Inferior parietal cortex (tissue), 1 donor: ENCODE measurements around the gene WASF1.
"Not testable (repeated sequence)": the region's sequence is repeated elsewhere in the genome, so short reads cannot be mapped to it uniquely, and the experiment has no call there.

Experiments
- DNase-seq: peaks from one replicate; pipeline ENCODE4 v3.0.0-alpha.2; 2016; ENCODE audit errors: extremely low spot score

The WASF1 gene

DNA sequence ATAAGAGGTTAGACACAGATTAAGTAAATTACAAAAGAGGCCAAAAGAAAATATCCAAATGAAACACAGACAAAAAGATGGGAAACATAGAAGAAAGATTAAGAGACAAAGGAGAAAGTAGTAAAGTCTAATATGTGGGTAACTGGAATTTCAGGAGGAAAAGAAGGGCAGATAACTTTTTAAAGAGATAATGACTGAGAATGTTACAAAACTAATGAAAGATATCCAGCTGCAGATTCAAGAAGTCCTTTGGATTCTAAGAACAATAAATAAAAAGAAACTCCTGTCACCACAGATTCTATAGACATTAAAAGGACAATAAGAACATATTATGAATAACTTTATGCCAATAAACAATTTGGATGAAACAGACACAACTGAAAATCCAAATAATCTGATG, 90.1 kb downstream of the WASF1 start:
- DNase-seq: no peak

DNA sequence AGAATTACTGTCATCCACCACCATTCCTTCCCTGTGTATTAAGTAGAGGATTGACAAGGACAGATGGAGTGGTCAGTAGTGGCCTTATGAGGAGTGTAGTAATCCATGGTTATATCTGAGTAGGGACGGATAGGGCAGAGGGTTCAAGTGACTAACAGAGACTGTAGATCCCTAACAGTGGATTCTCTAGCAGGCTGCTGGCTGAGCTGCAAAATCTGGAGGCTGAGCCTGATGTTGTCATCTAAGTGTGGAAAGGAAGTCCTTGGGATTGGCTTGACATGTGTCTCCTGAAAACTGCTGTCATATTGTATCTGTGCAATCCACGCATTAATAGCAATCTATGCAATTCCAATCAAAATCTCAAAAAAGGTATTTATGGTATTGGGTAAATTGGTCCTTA, 94.2 kb downstream of the WASF1 start:
- DNase-seq: no peak

DNA sequence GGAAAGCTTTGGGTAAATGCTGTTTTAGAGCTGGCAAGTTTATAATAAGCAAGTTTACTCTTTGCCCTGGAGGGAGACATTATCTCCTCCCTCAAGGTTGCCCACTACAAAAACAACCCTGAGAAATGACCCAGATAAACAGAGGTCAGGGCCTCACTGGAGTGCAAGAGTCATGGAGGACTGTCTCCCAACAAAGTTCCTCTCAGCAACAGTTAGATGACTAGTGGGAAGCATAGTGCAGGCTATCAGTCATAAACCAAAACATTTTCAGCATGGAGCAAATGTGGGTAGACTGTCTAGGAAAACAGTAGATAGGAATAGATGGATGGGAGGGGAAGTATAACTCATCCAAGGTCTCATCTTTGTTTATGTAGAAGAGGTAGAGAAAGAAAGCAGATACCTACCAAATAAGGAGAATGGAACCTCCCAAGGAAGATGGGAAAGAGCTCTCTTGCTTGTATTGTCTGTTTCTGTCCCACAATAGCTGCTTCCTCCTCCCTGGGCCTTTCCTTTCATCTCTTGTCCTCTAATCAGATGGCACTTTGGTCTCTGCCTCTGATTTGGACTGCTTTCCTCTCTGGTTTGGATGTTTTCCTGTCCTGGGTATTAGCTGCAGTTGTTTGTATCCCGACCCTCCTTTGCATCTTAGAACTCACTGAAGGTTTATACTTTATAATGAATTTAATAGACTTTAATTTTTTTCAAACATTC, 95.4 kb downstream of the WASF1 start:
- no peak for DNase-seq

DNA sequence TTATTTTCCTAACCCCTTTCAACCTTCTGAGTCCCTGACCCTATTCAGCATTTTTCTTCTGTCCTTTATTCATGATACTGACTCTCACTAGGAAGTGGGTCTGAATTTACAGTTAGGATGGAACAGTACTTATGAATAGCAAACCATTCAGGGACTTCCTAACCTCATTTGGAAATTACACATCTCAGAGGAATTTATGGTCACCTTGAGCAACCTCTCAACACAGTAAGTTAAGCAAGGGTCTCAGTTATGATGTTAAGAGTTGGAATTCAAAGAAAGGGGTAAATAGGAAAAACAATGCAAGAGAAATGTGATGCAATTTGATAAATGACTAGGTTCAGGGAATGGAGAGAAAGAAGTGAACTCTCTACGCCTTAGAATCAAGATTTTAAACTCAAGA, 104.1 kb downstream of the WASF1 start:
- DNase-seq: no peak

DNA sequence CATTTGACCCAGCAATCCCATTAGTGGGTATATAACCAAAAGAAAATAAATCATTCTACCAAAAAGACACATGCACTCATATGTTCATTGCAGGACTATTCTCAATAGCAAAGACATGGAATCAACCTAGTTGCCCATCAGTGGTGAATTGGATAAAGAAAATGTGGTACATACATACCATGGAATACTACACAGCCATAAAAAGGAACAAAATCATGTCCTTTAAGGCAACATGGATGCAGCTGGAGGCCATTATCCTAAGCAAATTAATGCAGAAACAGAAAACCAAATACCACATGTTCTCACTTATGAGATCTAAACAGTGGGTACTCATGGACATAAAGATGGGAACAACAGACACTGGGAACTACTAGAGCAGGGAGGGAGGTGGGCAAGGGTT, 106.0 kb downstream of the WASF1 start:
- DNase-seq: not testable (repeated sequence)

DNA sequence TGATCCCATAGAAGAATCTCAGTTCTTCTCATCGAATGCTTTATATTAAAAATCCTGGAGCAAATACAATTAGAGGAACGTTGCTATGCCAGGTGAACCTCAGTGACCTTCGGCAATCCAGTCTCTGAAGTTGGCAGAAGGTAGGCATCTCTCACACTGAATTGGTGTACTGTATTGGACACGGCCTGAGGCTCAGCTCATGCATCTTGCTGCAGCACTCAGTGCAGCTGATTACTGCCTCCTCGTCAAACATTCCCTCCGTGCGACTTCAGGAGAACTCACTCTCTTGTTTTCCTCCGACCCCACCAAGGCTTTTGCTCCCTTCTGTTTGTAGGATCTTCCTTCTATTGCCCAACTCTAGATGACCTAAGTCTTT, 110.9 kb downstream of the WASF1 start:
- no peak for DNase-seq

DNA sequence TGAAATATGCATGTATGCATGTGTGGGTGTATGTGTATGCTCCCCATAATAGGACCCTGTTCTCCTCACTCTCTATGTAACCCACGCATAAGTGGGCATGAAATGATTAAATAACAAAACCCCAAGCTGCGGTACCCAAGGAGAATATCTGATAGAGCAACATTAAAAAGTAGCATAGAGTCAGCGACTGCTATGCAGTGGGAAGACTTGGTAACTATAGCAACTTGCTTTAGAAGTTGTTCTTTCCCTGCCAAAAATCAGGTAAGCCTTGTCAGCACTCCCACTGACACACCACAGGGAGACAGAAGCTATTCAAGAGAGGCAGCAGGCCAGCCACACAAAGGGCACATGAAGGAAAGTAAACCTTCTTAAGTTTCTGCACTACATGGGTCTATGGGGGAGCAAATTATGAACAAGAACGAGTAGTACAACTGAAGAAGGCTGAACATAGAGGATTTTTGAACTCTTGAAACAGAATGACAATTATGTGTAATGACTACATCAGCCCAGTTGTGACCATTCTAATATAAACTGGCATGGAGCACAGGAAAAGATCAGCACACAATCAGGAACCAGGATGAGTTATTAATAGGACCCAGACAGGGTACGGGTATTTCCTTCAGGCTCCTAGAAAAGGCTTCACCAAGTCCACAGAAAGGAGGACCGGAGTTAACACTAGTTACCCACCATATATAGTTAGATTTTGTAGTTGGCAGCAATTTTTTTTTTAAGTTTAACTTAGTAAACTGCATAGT, 111.5 kb downstream of the WASF1 start:
- DNase-seq: peak; percentile 34

DNA sequence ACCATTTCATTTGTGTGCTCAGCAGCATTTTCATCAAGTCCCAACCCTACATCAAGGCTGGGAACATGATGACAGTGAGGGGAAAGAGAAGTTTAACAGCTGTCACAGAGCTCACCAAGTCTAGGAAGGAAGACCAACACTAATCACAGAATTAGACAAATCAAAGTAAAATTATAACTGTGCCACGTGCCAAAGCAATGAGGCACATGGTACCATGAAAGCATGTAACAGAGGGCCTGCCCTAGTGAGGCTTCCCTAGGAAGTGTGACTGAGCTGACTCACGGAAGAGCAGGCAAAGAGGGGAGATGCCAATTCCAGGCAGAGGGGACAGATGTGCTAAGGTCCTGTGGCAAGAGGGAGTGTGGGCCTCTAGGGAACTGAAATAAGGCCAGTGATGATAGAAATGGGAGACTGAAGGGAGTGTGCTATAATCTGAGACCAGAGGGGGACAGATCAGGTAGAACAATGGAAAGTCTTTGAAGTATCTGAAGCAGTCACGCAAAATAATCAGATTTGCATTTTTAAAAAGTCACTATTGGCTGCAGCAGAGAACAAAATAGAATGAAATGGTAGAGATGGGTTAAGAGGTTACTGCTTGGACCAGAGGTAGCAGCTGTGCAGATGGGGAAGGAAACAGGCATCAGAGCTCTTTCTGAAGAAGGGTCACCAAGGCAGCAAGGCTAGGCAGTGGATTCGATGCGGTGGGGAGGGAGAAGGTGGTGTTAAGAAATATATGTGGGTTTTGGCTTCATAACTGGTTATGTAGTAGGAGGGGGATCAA, 114.5 kb downstream of the WASF1 start:
- DNase-seq: no peak

DNA sequence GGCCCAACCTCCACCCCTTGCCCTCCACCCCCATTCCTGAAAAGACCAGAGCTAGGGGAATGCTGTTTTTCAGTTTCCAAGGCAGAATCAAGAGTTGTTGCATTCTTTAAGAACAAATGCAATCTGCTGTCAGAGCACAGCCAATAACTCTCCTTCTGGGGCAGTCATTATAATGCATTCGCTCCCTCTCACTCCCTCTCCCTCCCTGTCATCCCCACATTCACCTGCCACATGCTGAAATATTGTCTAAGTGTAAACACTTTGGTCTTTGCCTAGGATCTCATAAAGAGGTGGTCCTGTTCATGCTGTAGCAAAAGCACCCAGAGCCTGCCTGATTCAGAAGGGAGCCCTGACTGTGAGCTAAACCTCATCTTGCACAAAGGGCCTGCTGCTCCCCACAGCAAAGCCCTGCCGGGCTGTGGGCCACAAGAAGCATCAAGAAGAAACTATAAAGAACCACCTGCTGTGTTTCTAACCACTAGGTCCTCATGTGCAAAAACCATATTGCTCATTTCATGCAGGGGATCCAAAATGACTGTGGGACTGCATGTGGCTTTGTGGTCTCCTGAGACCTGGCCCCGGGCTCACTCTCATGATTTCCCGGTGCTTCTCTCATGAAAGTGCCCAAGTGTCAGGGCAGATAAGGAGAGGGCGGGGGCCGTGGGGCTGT, 115.7 kb downstream of the WASF1 start:
- no peak for DNase-seq

DNA sequence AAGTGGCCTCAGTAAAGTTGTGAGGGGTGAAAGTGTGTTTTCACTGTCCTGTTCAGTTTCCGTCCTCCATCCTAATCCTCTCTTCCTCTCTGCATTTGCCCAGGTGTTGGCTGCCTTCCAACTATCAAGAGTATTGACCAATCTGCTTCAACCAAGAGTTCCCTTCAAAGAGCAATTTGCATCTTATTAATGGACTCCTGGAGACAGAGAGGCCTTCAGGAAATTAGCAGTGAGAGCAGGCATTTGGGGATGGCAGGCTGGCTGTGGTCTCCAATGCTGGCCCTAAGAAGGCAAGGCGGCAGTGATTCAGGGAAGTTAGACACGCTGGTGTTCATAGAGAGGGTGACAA, 124.1 kb downstream of the WASF1 start:
- no peak for DNase-seq

DNA sequence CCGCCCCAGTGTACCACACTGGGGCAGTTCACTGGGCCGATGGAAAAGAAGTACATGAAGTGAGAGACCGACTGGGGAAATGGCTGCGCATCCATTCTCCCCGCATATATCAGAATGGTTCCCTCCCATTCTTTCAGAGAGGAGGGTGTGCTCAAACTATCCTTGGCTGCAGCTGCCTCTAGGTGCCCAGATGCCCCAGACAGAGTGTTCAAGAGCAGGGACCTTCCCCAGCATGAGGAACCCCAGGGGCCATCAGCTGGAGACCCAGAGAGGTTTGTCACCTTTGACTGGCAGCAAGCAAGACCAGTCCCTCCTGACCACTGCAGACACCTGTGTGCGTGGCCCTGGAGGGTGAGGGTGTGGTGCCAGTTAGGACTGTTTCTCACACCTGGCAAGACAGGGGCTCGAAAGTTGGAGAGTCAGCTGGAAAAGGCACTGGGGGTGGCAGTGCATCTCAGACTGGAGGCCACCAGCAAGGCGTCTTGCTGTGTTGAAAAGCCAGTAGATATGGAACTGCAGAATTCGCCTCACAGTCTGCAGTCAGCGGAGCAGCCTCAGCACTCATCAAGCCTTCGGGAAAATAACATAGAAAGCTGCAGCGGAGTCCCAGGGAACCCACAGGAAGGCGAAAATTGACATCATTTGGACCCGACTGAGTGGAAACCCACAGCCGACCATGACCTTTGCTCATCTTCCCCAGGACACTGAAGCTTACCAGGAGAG, 124.6 kb downstream of the WASF1 start:
- no peak for DNase-seq

DNA sequence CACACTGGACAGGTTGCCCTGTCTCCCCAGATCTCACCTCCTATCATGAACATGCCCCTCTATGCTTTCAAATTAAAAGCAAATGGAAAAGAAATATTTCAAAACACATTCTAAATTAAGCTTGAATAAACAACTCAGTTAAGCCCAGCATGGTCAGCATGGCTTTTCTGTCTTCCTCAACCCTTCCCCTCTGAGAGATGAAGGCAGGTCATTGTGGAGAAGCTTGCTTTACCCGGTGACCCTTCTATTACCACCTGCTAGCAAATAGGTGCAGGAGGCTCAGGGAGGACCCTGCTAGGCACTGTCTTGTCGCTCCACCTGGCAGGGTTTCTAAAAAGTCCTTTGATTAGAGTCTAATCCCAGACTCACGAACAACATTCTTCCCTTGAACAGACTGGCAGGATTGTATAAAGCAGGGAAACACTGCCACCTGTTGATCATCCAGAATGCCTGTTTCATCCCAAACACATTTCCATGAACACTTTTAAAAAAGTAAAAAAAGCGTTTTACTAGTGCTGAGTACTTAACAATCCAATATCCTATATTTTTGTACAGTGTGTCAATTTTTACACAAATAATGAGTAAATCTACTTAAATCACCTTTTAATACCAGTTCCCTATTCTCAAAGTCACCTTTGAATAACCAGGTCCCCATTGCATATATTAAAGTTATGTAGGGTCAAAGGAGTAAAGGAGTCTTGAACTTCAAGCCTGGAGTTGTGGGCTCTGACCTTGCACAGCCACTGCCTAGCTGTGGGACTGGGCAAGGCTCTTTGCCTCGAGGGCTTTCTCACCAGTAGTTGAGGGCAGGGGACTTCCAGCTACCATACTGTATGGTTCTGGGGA, 125.9 kb downstream of the WASF1 start:
- DNase-seq: peak; percentile 75

DNA sequence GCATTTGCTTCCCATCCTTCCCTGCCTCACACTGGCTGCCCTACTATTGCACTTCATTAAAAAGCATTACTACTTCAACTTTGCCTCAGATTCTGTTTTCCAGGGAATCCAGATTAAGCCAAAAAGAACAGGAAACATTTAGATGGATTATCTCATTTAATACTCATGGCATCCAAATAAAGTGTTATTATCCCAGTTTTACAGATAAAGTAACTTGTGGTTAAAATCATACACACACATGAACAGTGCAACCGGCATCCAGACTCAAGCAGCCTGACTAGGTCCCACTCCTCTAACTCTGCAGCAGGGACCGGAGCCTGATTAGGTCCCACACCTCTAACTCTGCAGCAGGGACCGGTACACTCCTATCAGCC, 129.0 kb downstream of the WASF1 start:
- no peak for DNase-seq
